ENCODE data around the gene SLC10A4.
A peak's percentile ranks its signal among the peaks of the same experiment; 100 is the strongest.
"Not testable (repeated sequence)": the region's sequence is repeated elsewhere in the genome, so short reads cannot be mapped to it uniquely, and the experiment has no call there.

The SLC10A4 gene

GRCh38 chr4:48483006-48483776 lies at the start of gene SLC10A4:
Gene SLC10A4 (plus strand): TSS chr4:48483343. CDS start chr4:48483562, 219 bp downstream.
- no peak for DNase-seq (ENCODE audit: low read depth)

- no peak for DNase-seq (ENCODE audit: low read depth)
Observed at GRCh38 chr4:48436318-48436717, 46.8 kb upstream of the SLC10A4 start.

- no peak for DNase-seq (ENCODE audit: low read depth)
Observed at GRCh38 chr4:48439988-48440387, 43.2 kb upstream of the SLC10A4 start.

- not testable (repeated sequence) for DNase-seq (ENCODE audit: low read depth)
Observed at GRCh38 chr4:48440914-48441313, 42.2 kb upstream of the SLC10A4 start.

- DNase-seq (ENCODE audit: low read depth), result peak; percentile 5
Observed at GRCh38 chr4:48445704-48446103, 37.4 kb upstream of the SLC10A4 start.

GRCh38 chr4:48446642-48447041 lies 36.5 kb upstream of the SLC10A4 start:
- no peak for DNase-seq (ENCODE audit: low read depth)

- no peak for DNase-seq (ENCODE audit: low read depth)
Observed at GRCh38 chr4:48449151-48449550, 34.0 kb upstream of the SLC10A4 start.

- DNase-seq (ENCODE audit: low read depth), result no peak
Observed at GRCh38 chr4:48450740-48451139, 32.4 kb upstream of the SLC10A4 start.

- DNase-seq (ENCODE audit: low read depth), result not testable (repeated sequence)
Observed at GRCh38 chr4:48451656-48452055, 31.5 kb upstream of the SLC10A4 start.

- no peak for DNase-seq (ENCODE audit: low read depth)
Observed at GRCh38 chr4:48454591-48454990, 28.6 kb upstream of the SLC10A4 start.

- DNase-seq (ENCODE audit: low read depth), result no peak
Observed at GRCh38 chr4:48461000-48461399, 22.1 kb upstream of the SLC10A4 start.

- DNase-seq (ENCODE audit: low read depth), result no peak
Observed at GRCh38 chr4:48462363-48462762, 20.8 kb upstream of the SLC10A4 start.

- no peak for DNase-seq (ENCODE audit: low read depth)
Observed at GRCh38 chr4:48467442-48467841, 15.7 kb upstream of the SLC10A4 start.

- DNase-seq (ENCODE audit: low read depth), result no peak
Observed at GRCh38 chr4:48467891-48468290, 15.3 kb upstream of the SLC10A4 start.

GRCh38 chr4:48470137-48470536 lies 13.0 kb upstream of the SLC10A4 start:
- no peak for DNase-seq (ENCODE audit: low read depth)

- peak; percentile 31 for DNase-seq (ENCODE audit: low read depth)
Observed at GRCh38 chr4:48470570-48470969, 12.6 kb upstream of the SLC10A4 start.

- no peak for DNase-seq (ENCODE audit: low read depth)
Observed at GRCh38 chr4:48472794-48473193, 10.3 kb upstream of the SLC10A4 start.

- no peak for DNase-seq (ENCODE audit: low read depth)
Observed at GRCh38 chr4:48475770-48476169, 7.4 kb upstream of the SLC10A4 start.

GRCh38 chr4:48478273-48478672 lies 4.9 kb upstream of the SLC10A4 start:
- no peak for DNase-seq (ENCODE audit: low read depth)

GRCh38 chr4:48481581-48481980 lies 1.6 kb upstream of the SLC10A4 start:
- DNase-seq (ENCODE audit: low read depth), result no peak

GRCh38 chr4:48483777-48484493 lies 792 bp downstream of the SLC10A4 start:
- DNase-seq (ENCODE audit: low read depth), result no peak

- DNase-seq (ENCODE audit: low read depth), result no peak
Observed at GRCh38 chr4:48484494-48485168, 1.5 kb downstream of the SLC10A4 start.

GRCh38 chr4:48489683-48490011 lies 6.5 kb downstream of the SLC10A4 start:
- no peak for DNase-seq (ENCODE audit: low read depth)
